Esophagus muscularis mucosa (tissue), 3 donors: Measurements from ENCODE around the gene HTR4.

ENCODE experiments used
- POLR2A ChIP-seq: fragments of 450-650 bp; IDR thresholded peaks from one replicate; pipeline ENCODE4 v1.6.1; 2017; ENCODE audit warnings: antibody characterized with exemption, moderate library complexity, mild to moderate bottlenecking, low read depth
- POLR2AphosphoS5 ChIP-seq, 2 donors: sonication (generic); formaldehyde crosslinking; IDR thresholded peaks; one replicate each; pipeline ENCODE4 v1.6.1; 2017; ENCODE audit warnings: antibody characterized with exemption in 2 of 2
- TF ChIP-seq, protein P1 (sequence below), 3 experiments: fragments of 200-600 bp in 2 of 3; fragments of 450-650 bp in 1 of 3; sonication (generic) in 2 of 3; IDR thresholded peaks; one replicate each; pipeline ENCODE4 v1.5.1; 2017 to 2019; ENCODE audit warnings: antibody characterized with exemption in 3 of 3, mild to moderate bottlenecking in 2 of 3, moderate library complexity in 1 of 3

DNA sequence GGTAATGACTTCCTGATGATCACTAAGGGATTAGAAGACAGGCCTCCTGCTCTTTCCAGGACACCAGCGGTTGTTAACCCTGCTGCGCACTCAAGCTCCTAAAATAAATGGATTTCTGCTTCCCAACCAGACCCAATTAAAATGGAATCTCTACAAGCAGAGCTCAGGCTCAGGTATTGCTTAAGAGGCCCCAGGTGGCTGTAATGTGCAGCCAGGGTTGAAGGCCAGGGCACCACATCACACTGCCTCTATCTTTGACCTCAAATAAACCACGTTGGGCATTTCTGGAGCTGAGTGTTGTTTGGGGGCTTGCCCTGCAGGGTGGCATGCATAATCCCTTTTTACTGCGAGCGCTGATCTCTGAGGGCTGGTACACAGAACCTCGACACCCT, 162.5 kb downstream of the HTR4 start:
- TF ChIP-seq POLR2A (no peak), POLR2AphosphoS5 (IDR thresholded peaks at IDR 0.05) (no peak)
- TF ChIP-seq, protein P1, sequence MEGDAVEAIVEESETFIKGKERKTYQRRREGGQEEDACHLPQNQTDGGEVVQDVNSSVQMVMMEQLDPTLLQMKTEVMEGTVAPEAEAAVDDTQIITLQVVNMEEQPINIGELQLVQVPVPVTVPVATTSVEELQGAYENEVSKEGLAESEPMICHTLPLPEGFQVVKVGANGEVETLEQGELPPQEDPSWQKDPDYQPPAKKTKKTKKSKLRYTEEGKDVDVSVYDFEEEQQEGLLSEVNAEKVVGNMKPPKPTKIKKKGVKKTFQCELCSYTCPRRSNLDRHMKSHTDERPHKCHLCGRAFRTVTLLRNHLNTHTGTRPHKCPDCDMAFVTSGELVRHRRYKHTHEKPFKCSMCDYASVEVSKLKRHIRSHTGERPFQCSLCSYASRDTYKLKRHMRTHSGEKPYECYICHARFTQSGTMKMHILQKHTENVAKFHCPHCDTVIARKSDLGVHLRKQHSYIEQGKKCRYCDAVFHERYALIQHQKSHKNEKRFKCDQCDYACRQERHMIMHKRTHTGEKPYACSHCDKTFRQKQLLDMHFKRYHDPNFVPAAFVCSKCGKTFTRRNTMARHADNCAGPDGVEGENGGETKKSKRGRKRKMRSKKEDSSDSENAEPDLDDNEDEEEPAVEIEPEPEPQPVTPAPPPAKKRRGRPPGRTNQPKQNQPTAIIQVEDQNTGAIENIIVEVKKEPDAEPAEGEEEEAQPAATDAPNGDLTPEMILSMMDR (IDR thresholded peaks at IDR 0.05) = no peak
